ENCODE data around the gene ASIC3.
A peak's percentile ranks its signal among the peaks of the same experiment; 100 is the strongest.

The ASIC3 gene

DNA sequence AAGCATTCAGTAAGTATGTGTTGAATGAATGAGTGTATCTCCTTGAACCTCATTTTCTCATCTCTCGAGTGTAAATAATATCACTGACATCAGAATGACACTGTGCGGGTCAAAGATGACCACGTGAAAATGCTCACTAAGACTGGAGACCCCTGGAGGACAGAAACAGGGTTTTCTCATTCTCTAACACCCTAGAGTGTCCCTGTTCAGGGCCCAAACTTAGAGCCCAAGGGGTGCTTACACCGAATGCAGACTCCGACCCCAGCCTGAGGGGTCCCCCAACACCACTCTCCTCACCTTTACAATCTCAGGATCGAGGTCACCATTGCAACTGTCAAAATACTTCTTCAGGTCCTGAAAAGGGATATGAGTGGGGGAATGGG lies 7.9 kb downstream of the ASIC3 start:
- TF ChIP-seq, protein P1, sequence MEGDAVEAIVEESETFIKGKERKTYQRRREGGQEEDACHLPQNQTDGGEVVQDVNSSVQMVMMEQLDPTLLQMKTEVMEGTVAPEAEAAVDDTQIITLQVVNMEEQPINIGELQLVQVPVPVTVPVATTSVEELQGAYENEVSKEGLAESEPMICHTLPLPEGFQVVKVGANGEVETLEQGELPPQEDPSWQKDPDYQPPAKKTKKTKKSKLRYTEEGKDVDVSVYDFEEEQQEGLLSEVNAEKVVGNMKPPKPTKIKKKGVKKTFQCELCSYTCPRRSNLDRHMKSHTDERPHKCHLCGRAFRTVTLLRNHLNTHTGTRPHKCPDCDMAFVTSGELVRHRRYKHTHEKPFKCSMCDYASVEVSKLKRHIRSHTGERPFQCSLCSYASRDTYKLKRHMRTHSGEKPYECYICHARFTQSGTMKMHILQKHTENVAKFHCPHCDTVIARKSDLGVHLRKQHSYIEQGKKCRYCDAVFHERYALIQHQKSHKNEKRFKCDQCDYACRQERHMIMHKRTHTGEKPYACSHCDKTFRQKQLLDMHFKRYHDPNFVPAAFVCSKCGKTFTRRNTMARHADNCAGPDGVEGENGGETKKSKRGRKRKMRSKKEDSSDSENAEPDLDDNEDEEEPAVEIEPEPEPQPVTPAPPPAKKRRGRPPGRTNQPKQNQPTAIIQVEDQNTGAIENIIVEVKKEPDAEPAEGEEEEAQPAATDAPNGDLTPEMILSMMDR (IDR thresholded peaks at IDR 0.05; ENCODE audit: low read depth, low read length, missing control alignments) = no peak
- in situ Hi-C loops (cut with HindIII; ENCODE audit: low sequenced_read_pairs) = no loop called here
- DNase-seq (ENCODE audit: low read depth) = no peak
- no peak overlapping the region for H3K4me3 ChIP-seq (ENCODE audit: low read depth, low read length)

DNA sequence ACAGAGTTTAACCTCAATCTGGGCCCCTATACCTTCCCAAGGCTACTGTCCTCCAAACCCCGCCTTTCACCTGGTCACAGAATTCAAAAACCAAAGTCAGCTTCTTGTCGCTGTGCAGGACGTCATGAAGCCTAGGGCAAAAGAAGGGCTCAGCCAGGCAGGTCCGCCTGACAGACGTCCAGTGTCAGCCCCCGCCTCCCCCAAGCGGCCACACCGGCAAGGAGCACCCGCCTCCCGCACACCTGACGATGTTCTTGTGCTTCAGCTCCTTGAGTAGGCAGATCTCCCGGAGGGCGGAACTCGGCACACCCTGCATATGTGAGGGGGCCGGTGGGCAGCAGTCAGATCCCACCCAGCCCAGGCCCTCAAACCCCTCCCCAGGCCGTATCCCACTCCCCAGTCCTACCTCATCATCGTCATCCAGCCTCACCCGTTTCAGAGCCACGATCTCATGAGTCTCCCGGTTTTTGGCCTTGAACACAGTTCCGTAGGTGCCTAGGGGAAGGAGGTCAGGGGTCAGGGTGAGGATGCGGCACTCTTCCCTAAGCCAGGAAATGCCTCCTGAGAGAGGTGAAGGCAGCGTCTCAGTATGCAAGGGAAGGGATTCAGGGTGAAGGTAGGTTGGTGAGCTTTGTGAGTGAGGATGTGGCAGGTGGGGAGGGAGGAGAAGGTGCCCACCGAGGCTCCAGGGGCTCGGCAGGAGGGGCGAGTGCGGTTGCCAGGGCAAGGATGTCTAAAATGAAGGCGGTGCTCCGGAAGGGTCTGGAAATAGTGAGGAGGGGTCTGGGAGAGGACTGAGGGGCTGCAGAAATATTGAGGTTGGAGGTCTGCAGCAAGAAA lies 8.6 kb downstream of the ASIC3 start:
- TF ChIP-seq, protein P1 (IDR thresholded peaks at IDR 0.05; ENCODE audit: low read depth, low read length, missing control alignments) = no peak
- no peak for DNase-seq (ENCODE audit: low read depth)
- in situ Hi-C loops (cut with HindIII; ENCODE audit: low sequenced_read_pairs) = no loop called here

DNA sequence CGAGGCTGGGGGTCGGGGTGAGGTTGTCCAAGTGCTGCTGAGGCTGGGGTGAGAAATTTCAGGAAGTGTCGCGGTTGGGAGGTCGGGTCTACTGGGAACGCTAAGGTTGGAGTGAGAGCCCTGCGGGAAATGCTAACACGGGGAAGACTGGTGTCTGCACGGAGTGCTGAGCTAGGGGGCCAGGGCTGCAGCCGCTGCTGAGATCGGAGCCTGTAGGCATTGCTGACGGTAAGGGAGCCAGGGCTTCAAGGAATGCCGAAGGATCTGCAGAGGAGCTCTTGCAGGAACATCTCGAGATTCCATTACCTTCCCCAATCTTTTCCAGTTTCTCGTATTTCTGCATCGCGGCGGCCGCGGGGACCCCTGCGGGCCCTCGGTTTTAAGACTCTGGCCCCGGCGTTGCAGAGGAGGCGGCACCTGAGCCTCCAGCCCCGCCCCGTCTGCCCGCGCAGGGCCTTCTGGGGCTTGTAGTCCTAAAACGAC lies 9.2 kb downstream of the ASIC3 start, which contains the start of gene CDK5:
TSS of gene CDK5 (minus strand) at position 392 of the 483 bp plus-strand sequence. CDS start at position 343, 49 bp downstream.
- DNase-seq (ENCODE audit: low read depth) = no peak
- in situ Hi-C loops (cut with HindIII; ENCODE audit: low sequenced_read_pairs) = no loop called here
- TF ChIP-seq, protein P1 (IDR thresholded peaks at IDR 0.05; ENCODE audit: low read depth, low read length, missing control alignments) = no peak
- H3K4me3 ChIP-seq (ENCODE audit: low read depth, low read length) = peak within 1 kb of the TSS; percentile 66

More for the DNA sequence above, 8.6 kb downstream of the ASIC3 start:
- peak overlapping the region; percentile 66 for H3K4me3 ChIP-seq (ENCODE audit: low read depth, low read length)

DNA sequence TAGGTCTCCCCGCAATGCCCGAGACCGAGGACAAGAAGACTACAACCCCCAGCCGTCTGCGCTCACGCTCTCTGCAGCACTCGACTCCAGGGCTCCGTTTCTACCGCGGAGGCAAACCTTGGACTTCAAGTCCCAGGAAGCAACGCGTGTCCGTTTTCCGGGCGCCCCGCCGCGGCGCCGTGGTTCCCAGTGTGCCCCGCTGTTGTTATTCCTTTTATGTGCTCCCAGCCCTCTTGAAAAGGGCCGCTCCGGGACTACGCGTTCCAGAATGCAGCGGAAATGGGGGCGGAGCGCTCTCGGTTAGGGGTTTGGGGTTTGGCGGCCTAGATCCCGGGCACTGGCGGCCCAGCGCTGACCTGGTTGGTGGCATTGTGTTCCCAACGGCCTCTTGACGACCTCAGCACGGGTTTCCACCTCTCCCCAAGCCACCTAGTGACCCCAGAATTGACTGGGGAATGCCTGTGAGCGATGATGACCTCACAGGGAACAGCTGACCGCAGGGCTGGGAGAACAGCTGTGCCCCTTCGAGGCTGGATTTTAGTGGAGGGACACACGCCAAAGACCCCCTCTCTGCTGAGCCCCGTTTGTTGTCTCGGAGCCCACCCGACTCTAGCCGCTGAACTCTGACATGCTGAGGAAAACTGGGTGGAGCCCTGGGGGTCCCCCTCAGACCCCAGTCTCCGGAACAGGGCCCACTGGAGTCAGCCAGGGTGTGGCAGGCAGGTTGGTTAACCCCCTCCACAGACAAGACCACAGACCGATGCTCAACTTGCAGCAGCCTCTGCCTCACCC lies 9.9 kb downstream of the ASIC3 start:
- H3K4me3 ChIP-seq (ENCODE audit: low read depth, low read length) = peak overlapping the region; percentile 66
- TF ChIP-seq, protein P1 (IDR thresholded peaks at IDR 0.05; ENCODE audit: low read depth, low read length, missing control alignments) = no peak
- in situ Hi-C loops (cut with HindIII; ENCODE audit: low sequenced_read_pairs) = no loop called here
- peak; percentile 99 for DNase-seq (ENCODE audit: low read depth)

DNA sequence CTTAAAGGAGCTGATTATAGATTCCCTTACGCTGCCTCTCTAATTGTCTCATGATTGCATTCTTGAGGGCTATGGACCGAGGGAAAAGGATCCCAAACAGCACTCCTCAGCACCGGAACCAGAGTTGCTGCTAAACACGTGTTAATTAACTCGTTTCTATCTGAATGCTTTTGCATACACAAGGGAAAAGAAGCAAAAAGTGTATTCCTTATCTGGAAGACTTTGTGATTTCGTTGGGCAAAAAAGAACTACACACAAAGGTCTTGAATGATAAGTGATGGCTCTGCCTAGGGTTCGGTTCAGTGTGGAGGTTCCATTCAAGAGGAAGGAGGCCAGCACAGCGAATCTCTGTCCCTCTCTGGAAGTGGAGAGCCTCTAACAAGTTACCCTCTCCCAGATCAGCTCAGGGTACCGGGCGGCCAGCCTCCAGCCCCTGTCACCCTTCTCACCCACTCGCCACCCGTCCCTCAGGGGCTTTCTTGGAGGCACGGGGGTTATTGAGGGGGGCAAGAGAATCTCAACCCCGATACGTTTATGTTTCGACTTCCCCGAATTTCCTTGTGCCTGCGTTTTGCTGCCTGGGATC lies 10.5 kb downstream of the ASIC3 start:
- TF ChIP-seq, protein P1 (IDR thresholded peaks at IDR 0.05; ENCODE audit: low read depth, low read length, missing control alignments) = no peak
- DNase-seq (ENCODE audit: low read depth) = no peak

More for the DNA sequence above, 10.5 kb downstream of the ASIC3 start:
- H3K4me3 ChIP-seq (ENCODE audit: low read depth, low read length) = peak overlapping the region; percentile 84
- in situ Hi-C loops (cut with HindIII; ENCODE audit: low sequenced_read_pairs) = no loop called here
